Left hindlimb (tissue), 1 donor: ENCODE measurements around the gene SUMF1.

Experiments used
- DNase-seq: peaks from one replicate; pipeline ENCODE4 v3.0.0-alpha.2; 2018

SUMF1 gene

GRCh38 chr3:4497005-4497692 lies 30.1 kb upstream of the SUMF1 start:
- no peak for DNase-seq

- DNase-seq, result no peak
Measured at GRCh38 chr3:4496087-4496452, 29.0 kb upstream of the SUMF1 start.

- no peak for DNase-seq
Measured at GRCh38 chr3:4495294-4496086, 28.4 kb upstream of the SUMF1 start.

GRCh38 chr3:4494895-4495264 lies 27.8 kb upstream of the SUMF1 start:
- no peak for DNase-seq

- DNase-seq, result peak; percentile 62
Measured at GRCh38 chr3:4493941-4494894, 27.1 kb upstream of the SUMF1 start.

GRCh38 chr3:4493014-4493940 lies 26.2 kb upstream of the SUMF1 start, which contains the start of gene ITPR1:
Gene ITPR1, plus strand, starts transcription at chr3:4493348. Its CDS starts 23,144 bp downstream, at chr3:4516492.
- DNase-seq, result peak; percentile 99

GRCh38 chr3:4492208-4493013 lies 25.3 kb upstream of the SUMF1 start:
- DNase-seq, result peak; percentile 71

- DNase-seq, result no peak
Measured at GRCh38 chr3:4491855-4492207, 24.8 kb upstream of the SUMF1 start.

GRCh38 chr3:4478261-4478660 lies 11.2 kb upstream of the SUMF1 start:
- no peak for DNase-seq

GRCh38 chr3:4476496-4476895 lies 9.4 kb upstream of the SUMF1 start:
- no peak for DNase-seq

GRCh38 chr3:4475804-4476203 lies 8.7 kb upstream of the SUMF1 start:
- DNase-seq, result no peak

GRCh38 chr3:4474683-4475490 lies 7.8 kb upstream of the SUMF1 start:
- peak; percentile 36 for DNase-seq

GRCh38 chr3:4472766-4473165 lies 5.7 kb upstream of the SUMF1 start:
- DNase-seq, result no peak

GRCh38 chr3:4472312-4472711 lies 5.2 kb upstream of the SUMF1 start:
- no peak for DNase-seq

GRCh38 chr3:4471907-4472306 lies 4.8 kb upstream of the SUMF1 start:
- no peak for DNase-seq

- DNase-seq, result no peak
Measured at GRCh38 chr3:4467522-4467867, 426 bp upstream of the SUMF1 start.

GRCh38 chr3:4464576-4464975 lies 2.5 kb downstream of the SUMF1 start:
- DNase-seq, result no peak

GRCh38 chr3:4462369-4463040 lies 4.6 kb downstream of the SUMF1 start:
- DNase-seq, result no peak

GRCh38 chr3:4461468-4462090 lies 5.5 kb downstream of the SUMF1 start:
- DNase-seq, result no peak

- DNase-seq, result no peak
Measured at GRCh38 chr3:4460334-4460733, 6.7 kb downstream of the SUMF1 start.
